DND-41 (cell line): ENCODE measurements around the gene DCBLD1.

Source experiments
- ATAC-seq: fragments of 200-7000 bp; cut with Tn5 transposase; 3 replicates; pipeline ENCODE4 v1.9.1; 2021; ENCODE audit warnings: low read depth; ENCODE audit not compliant: insufficient read depth
- DNase-seq: peaks from one replicate; pipeline ENCODE4 v3.0.0-alpha.2; 2020
- H2AFZ ChIP-seq: 2 replicates; pipeline ENCODE4 v1.6.0; 2012; ENCODE audit warnings: low read depth, low read length
- H3K27ac ChIP-seq: 2 replicates; pipeline ENCODE4 v1.5.1; 2012; ENCODE audit warnings: low read length, inconsistent platforms
- H3K27me3 ChIP-seq: fragments of 200-600 bp; sonication (generic); 2 replicates; pipeline ENCODE4 v1.6.0; 2012; ENCODE audit warnings: low read length, mild to moderate bottlenecking, inconsistent platforms; ENCODE audit not compliant: insufficient read depth, poor library complexity
- H3K36me3 ChIP-seq: 2 replicates; pipeline ENCODE4 v1.5.1; 2012; ENCODE audit warnings: low read length, inconsistent platforms; ENCODE audit not compliant: insufficient read depth
- H3K4me1 ChIP-seq: 2 replicates; pipeline ENCODE4 v1.5.1; 2012; ENCODE audit warnings: mild to moderate bottlenecking, low read length; ENCODE audit not compliant: insufficient read depth
- H3K4me2 ChIP-seq: 2 replicates; pipeline ENCODE4 v1.6.0; 2012; ENCODE audit warnings: mild to moderate bottlenecking, moderate library complexity, low read length, inconsistent platforms; ENCODE audit not compliant: insufficient read depth
- H3K4me3 ChIP-seq, 2 experiments: fragments of 200-600 bp in 1 of 2; shearing (Covaris generic) in 1 of 2; 2 replicates each; pipeline ENCODE4 v1.5.1; 2012 to 2016; ENCODE audit warnings: inconsistent platforms in 2 of 2, low read length in 2 of 2, mild to moderate bottlenecking in 2 of 2, low read depth in 1 of 2, moderate library complexity in 1 of 2
- H3K79me2 ChIP-seq: 2 replicates; pipeline ENCODE4 v1.6.0; 2012; ENCODE audit warnings: low read length, inconsistent platforms; ENCODE audit not compliant: insufficient read depth
- H3K9ac ChIP-seq: 2 replicates; pipeline ENCODE4 v1.6.0; 2012; ENCODE audit warnings: low read depth, mild to moderate bottlenecking, inconsistent platforms, low read length, moderate library complexity
- H3K9me3 ChIP-seq: 2 replicates; pipeline ENCODE4 v1.5.1; 2012; ENCODE audit warnings: low read length, moderate library complexity, mild to moderate bottlenecking, inconsistent platforms; ENCODE audit not compliant: insufficient read depth, severe bottlenecking
- H4K20me1 ChIP-seq: 2 replicates; pipeline ENCODE4 v1.6.0; 2012; ENCODE audit warnings: low read length; ENCODE audit not compliant: insufficient read depth
- EZH2 ChIP-seq: IDR thresholded peaks from 3 replicates; pipeline ENCODE4 v1.6.1; 2012; ENCODE audit warnings: borderline replicate concordance, low read depth, mild to moderate bottlenecking, moderate library complexity, low read length, inconsistent platforms; ENCODE audit not compliant: severe bottlenecking
- TF ChIP-seq, protein P1 (sequence below): IDR thresholded peaks from 2 replicates; pipeline ENCODE4 v1.5.1; 2012; ENCODE audit warnings: borderline replicate concordance, low read length, moderate library complexity, mild to moderate bottlenecking; ENCODE audit not compliant: poor library complexity, severe bottlenecking; ENCODE audit errors: extremely low read depth

The DCBLD1 gene

DNA sequence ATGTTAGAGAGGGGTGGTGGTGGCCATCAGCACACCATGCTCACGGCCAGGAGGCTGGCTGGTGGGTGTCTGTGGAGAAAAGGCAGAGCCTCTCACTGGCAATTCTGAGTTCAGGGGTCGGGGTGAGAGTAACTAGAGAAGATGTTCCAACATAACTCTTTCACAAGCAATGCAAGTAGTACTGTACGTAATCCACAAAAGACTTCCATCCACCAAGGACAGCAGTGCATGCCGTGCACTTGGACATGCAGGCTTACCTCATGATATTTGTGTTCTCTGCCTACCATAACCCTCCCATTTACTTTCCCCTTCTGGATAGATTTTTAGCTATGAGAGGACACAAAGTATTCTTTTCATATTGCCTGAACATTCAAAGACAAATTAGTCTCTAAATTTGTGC, 51.3 kb downstream of the DCBLD1 start:
- no peak for DNase-seq
- Histone ChIP-seq H4K20me1 (no peaks in the 10 kb centered on the region), H3K27me3 (peaks cover 8% of the 10 kb centered on the region), H3K27ac (no peak overlapping the region), H3K9ac (no peak overlapping the region), H3K4me1 (no peaks in the 10 kb centered on the region), H3K36me3 (no peaks in the 10 kb centered on the region), H3K4me3 (no peak overlapping the region), H3K4me2 (no peak overlapping the region), H3K9me3 (no peaks in the 10 kb centered on the region), H2AFZ (no peak overlapping the region), H3K79me2 (no peaks in the 10 kb centered on the region)
- no peak for TF ChIP-seq EZH2
- TF ChIP-seq, protein P1, sequence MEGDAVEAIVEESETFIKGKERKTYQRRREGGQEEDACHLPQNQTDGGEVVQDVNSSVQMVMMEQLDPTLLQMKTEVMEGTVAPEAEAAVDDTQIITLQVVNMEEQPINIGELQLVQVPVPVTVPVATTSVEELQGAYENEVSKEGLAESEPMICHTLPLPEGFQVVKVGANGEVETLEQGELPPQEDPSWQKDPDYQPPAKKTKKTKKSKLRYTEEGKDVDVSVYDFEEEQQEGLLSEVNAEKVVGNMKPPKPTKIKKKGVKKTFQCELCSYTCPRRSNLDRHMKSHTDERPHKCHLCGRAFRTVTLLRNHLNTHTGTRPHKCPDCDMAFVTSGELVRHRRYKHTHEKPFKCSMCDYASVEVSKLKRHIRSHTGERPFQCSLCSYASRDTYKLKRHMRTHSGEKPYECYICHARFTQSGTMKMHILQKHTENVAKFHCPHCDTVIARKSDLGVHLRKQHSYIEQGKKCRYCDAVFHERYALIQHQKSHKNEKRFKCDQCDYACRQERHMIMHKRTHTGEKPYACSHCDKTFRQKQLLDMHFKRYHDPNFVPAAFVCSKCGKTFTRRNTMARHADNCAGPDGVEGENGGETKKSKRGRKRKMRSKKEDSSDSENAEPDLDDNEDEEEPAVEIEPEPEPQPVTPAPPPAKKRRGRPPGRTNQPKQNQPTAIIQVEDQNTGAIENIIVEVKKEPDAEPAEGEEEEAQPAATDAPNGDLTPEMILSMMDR: no peak
- ATAC-seq: no peak

DNA sequence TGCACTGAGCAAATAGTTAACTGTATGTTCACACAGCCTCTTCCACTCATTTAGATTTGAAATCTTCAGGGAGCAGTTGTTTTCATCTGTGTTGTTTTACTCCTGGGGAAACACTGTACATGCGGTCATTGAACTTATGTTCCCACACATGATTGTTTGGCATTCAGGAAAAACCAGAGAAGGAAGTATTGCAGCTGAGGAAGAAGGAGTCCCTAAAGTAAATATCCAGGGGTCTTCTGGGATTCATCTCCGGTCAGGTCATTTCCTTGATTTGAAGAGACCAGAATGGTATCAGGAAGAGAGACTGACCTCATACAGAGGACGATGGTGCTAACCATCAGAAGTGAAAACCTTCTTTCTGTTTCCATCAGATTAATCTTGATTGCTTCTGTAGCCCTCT, 52.5 kb downstream of the DCBLD1 start:
- no peak overlapping the region for H3K4me2 ChIP-seq
- peaks cover 8% of the 10 kb centered on the region for H3K27me3 ChIP-seq
- no peak overlapping the region for H3K4me3 ChIP-seq
- TF ChIP-seq, protein P1: no peak
- TF ChIP-seq EZH2: no peak
- no peaks in the 10 kb centered on the region for H4K20me1 ChIP-seq
- DNase-seq (no peak), ATAC-seq (no peak)
- no peak overlapping the region for H2AFZ ChIP-seq
- H3K9ac ChIP-seq: no peak overlapping the region
- H3K79me2 ChIP-seq: no peaks in the 10 kb centered on the region
- no peak overlapping the region for H3K27ac ChIP-seq
- H3K36me3 ChIP-seq: no peaks in the 10 kb centered on the region
- H3K4me1 ChIP-seq: no peaks in the 10 kb centered on the region
- H3K9me3 ChIP-seq: no peaks in the 10 kb centered on the region

DNA sequence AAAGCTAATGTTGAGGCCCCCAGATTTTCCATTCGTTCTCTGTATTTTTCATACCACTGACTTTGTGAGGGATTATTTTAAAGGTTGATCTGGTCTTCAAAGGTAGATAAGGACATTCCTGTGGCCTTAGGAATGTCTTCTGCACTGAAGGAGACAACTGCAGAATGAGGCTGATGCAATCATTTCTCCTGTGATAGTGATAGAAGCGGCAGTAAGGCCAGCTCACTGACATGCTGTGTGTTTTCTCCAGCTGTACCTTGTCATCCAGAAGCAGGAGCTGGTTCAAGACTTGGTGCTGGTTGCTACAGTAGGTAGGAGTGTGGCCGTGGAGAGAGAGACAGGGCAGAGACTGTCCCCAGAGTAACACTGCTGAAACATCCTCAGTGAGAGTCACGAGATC, 53.8 kb downstream of the DCBLD1 start:
- no peaks in the 10 kb centered on the region for H3K36me3 ChIP-seq
- H3K27ac ChIP-seq: no peak overlapping the region
- no peaks in the 10 kb centered on the region for H3K4me1 ChIP-seq
- no peak overlapping the region for H2AFZ ChIP-seq
- no peaks in the 10 kb centered on the region for H3K9me3 ChIP-seq
- H3K9ac ChIP-seq: no peak overlapping the region
- TF ChIP-seq EZH2: no peak
- TF ChIP-seq, protein P1: no peak
- H3K27me3 ChIP-seq: peaks cover 8% of the 10 kb centered on the region
- no peak overlapping the region for H3K4me2 ChIP-seq
- ATAC-seq (no peak), DNase-seq (no peak)
- no peak overlapping the region for H3K4me3 ChIP-seq
- no peaks in the 10 kb centered on the region for H3K79me2 ChIP-seq
- no peaks in the 10 kb centered on the region for H4K20me1 ChIP-seq

DNA sequence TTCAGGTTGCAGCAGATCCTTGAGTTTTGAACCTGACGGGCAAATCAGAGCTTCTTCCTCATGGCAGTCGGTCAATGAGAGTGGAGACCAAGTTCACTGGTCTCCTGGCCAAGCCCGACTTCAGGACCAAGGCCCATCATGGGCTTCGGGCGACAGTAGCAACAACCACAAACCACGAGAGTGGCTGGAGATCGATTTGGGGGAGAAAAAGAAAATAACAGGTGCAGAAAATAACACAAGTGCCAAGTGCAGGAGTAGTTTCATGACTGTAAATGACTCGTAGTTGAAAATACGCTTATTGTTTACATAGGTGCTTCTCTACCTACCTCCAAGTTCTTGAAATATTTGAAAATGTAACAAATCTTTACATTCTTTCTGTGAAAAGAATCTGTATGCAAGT, 56.1 kb downstream of the DCBLD1 start:
- no peaks in the 10 kb centered on the region for H3K4me1 ChIP-seq
- H3K79me2 ChIP-seq: no peaks in the 10 kb centered on the region
- no peak overlapping the region for H3K27ac ChIP-seq
- no peaks in the 10 kb centered on the region for H3K9me3 ChIP-seq
- no peak overlapping the region for H3K4me3 ChIP-seq
- H3K9ac ChIP-seq: no peak overlapping the region
- no peaks in the 10 kb centered on the region for H3K36me3 ChIP-seq
- no peak overlapping the region for H2AFZ ChIP-seq
- TF ChIP-seq, protein P1: no peak
- no peak for TF ChIP-seq EZH2
- ATAC-seq (no peak), DNase-seq (no peak)
- peaks cover 7% of the 10 kb centered on the region for H3K27me3 ChIP-seq
- no peaks in the 10 kb centered on the region for H4K20me1 ChIP-seq
- H3K4me2 ChIP-seq: no peak overlapping the region
